ENCODE data around the gene RGL1. TPM values are rescaled to one million over a fixed set of nuclear protein-coding genes. Genes with fewer than 3 reads are reported as not detected.

The RGL1 gene
- total RNA-seq, 1 donor from 2014 or later = 28.2 TPM

GRCh38 chr1:183891158-183891856, 86.4 kb downstream of the RGL1 start:
- H3K36me3 ChIP-seq (ENCODE audit: control insufficient read depth in 3 of 3, insufficient read depth in 3 of 3, low read length in 3 of 3) = peaks cover 0 to 5% (median 2%) of the 10 kb centered on the region in 3 donors
- H3K4me1 ChIP-seq (ENCODE audit: control insufficient read depth in 3 of 3, insufficient read depth in 3 of 3, low read length in 3 of 3) = peaks cover 16 to 26% (median 24%) of the 10 kb centered on the region in 3 donors
- no peak overlapping the region for H3K27ac ChIP-seq (ENCODE audit: low read depth, low read length)
- no peak overlapping the region for H3K4me3 ChIP-seq (ENCODE audit: low read length in 3 of 3)
- no peaks in the 10 kb centered on the region for H3K27me3 ChIP-seq (ENCODE audit: control insufficient read depth in 3 of 3, insufficient read depth in 3 of 3, low read length in 3 of 3)
- no peaks in the 10 kb centered on the region for H3K9me3 ChIP-seq (ENCODE audit: control insufficient read depth in 3 of 3, low read length in 3 of 3)
- H3K9ac ChIP-seq (ENCODE audit: low read depth in 1 of 3, low read length in 3 of 3) = no peak overlapping the region

- Histone ChIP-seq H3K9me3 (ENCODE audit: control insufficient read depth in 3 of 3, low read length in 3 of 3) (no peaks in the 10 kb centered on the region), H3K36me3 (ENCODE audit: control insufficient read depth in 3 of 3, insufficient read depth in 3 of 3, low read length in 3 of 3) (peaks cover 0 to 12% (median 2%) of the 10 kb centered on the region in 3 donors), H3K4me3 (ENCODE audit: low read length in 3 of 3) (no peak overlapping the region), H3K27me3 (ENCODE audit: control insufficient read depth in 3 of 3, insufficient read depth in 3 of 3, low read length in 3 of 3) (no peaks in the 10 kb centered on the region), H3K27ac (ENCODE audit: low read depth, low read length) (no peak overlapping the region), H3K9ac (ENCODE audit: low read depth in 1 of 3, low read length in 3 of 3) (no peak overlapping the region), H3K4me1 (ENCODE audit: control insufficient read depth in 3 of 3, insufficient read depth in 3 of 3, low read length in 3 of 3) (peaks cover 16 to 23% (median 22%) of the 10 kb centered on the region in 3 donors)
These were observed 87.5 kb downstream of the RGL1 start for GRCh38 chr1:183892351-183892793.

GRCh38 chr1:183893561-183894289, 88.8 kb downstream of the RGL1 start:
- Histone ChIP-seq H3K36me3 (ENCODE audit: control insufficient read depth in 3 of 3, insufficient read depth in 3 of 3, low read length in 3 of 3) (peaks cover 0 to 23% (median 0%) of the 10 kb centered on the region in 3 donors), H3K9ac (ENCODE audit: low read depth in 1 of 3, low read length in 3 of 3) (no peak overlapping the region), H3K27me3 (ENCODE audit: control insufficient read depth in 3 of 3, insufficient read depth in 3 of 3, low read length in 3 of 3) (no peaks in the 10 kb centered on the region), H3K4me1 (ENCODE audit: control insufficient read depth in 3 of 3, insufficient read depth in 3 of 3, low read length in 3 of 3) (peaks cover 11 to 16% (median 16%) of the 10 kb centered on the region in 3 donors), H3K9me3 (ENCODE audit: control insufficient read depth in 3 of 3, low read length in 3 of 3) (no peaks in the 10 kb centered on the region), H3K4me3 (ENCODE audit: low read length in 3 of 3) (no peak overlapping the region), H3K27ac (ENCODE audit: low read depth, low read length) (peak overlapping the region; percentile 10)

GRCh38 chr1:183894290-183894565, 89.3 kb downstream of the RGL1 start:
- Histone ChIP-seq H3K36me3 (ENCODE audit: control insufficient read depth in 3 of 3, insufficient read depth in 3 of 3, low read length in 3 of 3) (peaks cover 0 to 24% (median 0%) of the 10 kb centered on the region in 3 donors), H3K27ac (ENCODE audit: low read depth, low read length) (no peak overlapping the region), H3K9ac (ENCODE audit: low read depth in 1 of 3, low read length in 3 of 3) (no peak overlapping the region), H3K27me3 (ENCODE audit: control insufficient read depth in 3 of 3, insufficient read depth in 3 of 3, low read length in 3 of 3) (no peaks in the 10 kb centered on the region), H3K4me1 (ENCODE audit: control insufficient read depth in 3 of 3, insufficient read depth in 3 of 3, low read length in 3 of 3) (peaks cover 9 to 16% (median 14%) of the 10 kb centered on the region in 3 donors), H3K9me3 (ENCODE audit: control insufficient read depth in 3 of 3, low read length in 3 of 3) (no peaks in the 10 kb centered on the region), H3K4me3 (ENCODE audit: low read length in 3 of 3) (no peak overlapping the region)

- H3K9ac ChIP-seq (ENCODE audit: low read depth in 1 of 3, low read length in 3 of 3) = no peak overlapping the region
- H3K27ac ChIP-seq (ENCODE audit: low read depth, low read length) = peak overlapping the region; percentile 15
- no peaks in the 10 kb centered on the region for H3K27me3 ChIP-seq (ENCODE audit: control insufficient read depth in 3 of 3, insufficient read depth in 3 of 3, low read length in 3 of 3)
- peaks cover 8 to 14% (median 14%) of the 10 kb centered on the region in 3 donors for H3K4me1 ChIP-seq (ENCODE audit: control insufficient read depth in 3 of 3, insufficient read depth in 3 of 3, low read length in 3 of 3)
- peaks cover 0 to 35% (median 0%) of the 10 kb centered on the region in 3 donors for H3K36me3 ChIP-seq (ENCODE audit: control insufficient read depth in 3 of 3, insufficient read depth in 3 of 3, low read length in 3 of 3)
- no peaks in the 10 kb centered on the region for H3K9me3 ChIP-seq (ENCODE audit: control insufficient read depth in 3 of 3, low read length in 3 of 3)
- H3K4me3 ChIP-seq (ENCODE audit: low read length in 3 of 3) = no peak overlapping the region
These were observed 91.6 kb downstream of the RGL1 start for GRCh38 chr1:183896466-183897048.

GRCh38 chr1:183898001-183898396, 93.1 kb downstream of the RGL1 start:
- Histone ChIP-seq H3K27me3 (ENCODE audit: control insufficient read depth in 3 of 3, insufficient read depth in 3 of 3, low read length in 3 of 3) (no peaks in the 10 kb centered on the region), H3K27ac (ENCODE audit: low read depth, low read length) (no peak overlapping the region), H3K4me1 (ENCODE audit: control insufficient read depth in 3 of 3, insufficient read depth in 3 of 3, low read length in 3 of 3) (peaks cover 8 to 11% (median 9%) of the 10 kb centered on the region in 3 donors), H3K4me3 (ENCODE audit: low read length in 3 of 3) (no peak overlapping the region), H3K36me3 (ENCODE audit: control insufficient read depth in 3 of 3, insufficient read depth in 3 of 3, low read length in 3 of 3) (peaks cover 0 to 31% (median 0%) of the 10 kb centered on the region in 3 donors), H3K9me3 (ENCODE audit: control insufficient read depth in 3 of 3, low read length in 3 of 3) (no peaks in the 10 kb centered on the region), H3K9ac (ENCODE audit: low read depth in 1 of 3, low read length in 3 of 3) (no peak overlapping the region)

- no peak overlapping the region for H3K9ac ChIP-seq (ENCODE audit: low read depth in 1 of 3, low read length in 3 of 3)
- H3K9me3 ChIP-seq (ENCODE audit: control insufficient read depth in 3 of 3, low read length in 3 of 3) = no peaks in the 10 kb centered on the region
- H3K4me1 ChIP-seq (ENCODE audit: control insufficient read depth in 3 of 3, insufficient read depth in 3 of 3, low read length in 3 of 3) = peaks cover 4 to 11% (median 5%) of the 10 kb centered on the region in 3 donors
- H3K27me3 ChIP-seq (ENCODE audit: control insufficient read depth in 3 of 3, insufficient read depth in 3 of 3, low read length in 3 of 3) = no peaks in the 10 kb centered on the region
- no peak overlapping the region for H3K4me3 ChIP-seq (ENCODE audit: low read length in 3 of 3)
- H3K36me3 ChIP-seq (ENCODE audit: control insufficient read depth in 3 of 3, insufficient read depth in 3 of 3, low read length in 3 of 3) = peaks cover 0 to 31% (median 0%) of the 10 kb centered on the region in 3 donors
- no peak overlapping the region for H3K27ac ChIP-seq (ENCODE audit: low read depth, low read length)
These were observed 93.7 kb downstream of the RGL1 start for GRCh38 chr1:183898610-183899009.

GRCh38 chr1:183901748-183902330, 96.9 kb downstream of the RGL1 start:
- no peaks in the 10 kb centered on the region for H3K9me3 ChIP-seq (ENCODE audit: control insufficient read depth in 3 of 3, low read length in 3 of 3)
- H3K9ac ChIP-seq (ENCODE audit: low read depth in 1 of 3, low read length in 3 of 3) = no peak overlapping the region
- H3K36me3 ChIP-seq (ENCODE audit: control insufficient read depth in 3 of 3, insufficient read depth in 3 of 3, low read length in 3 of 3) = peaks cover 0 to 39% (median 4%) of the 10 kb centered on the region in 3 donors
- no peak overlapping the region for H3K4me3 ChIP-seq (ENCODE audit: low read length in 3 of 3)
- H3K27me3 ChIP-seq (ENCODE audit: control insufficient read depth in 3 of 3, insufficient read depth in 3 of 3, low read length in 3 of 3) = no peaks in the 10 kb centered on the region
- H3K4me1 ChIP-seq (ENCODE audit: control insufficient read depth in 3 of 3, insufficient read depth in 3 of 3, low read length in 3 of 3) = peaks cover 0 to 3% (median 0%) of the 10 kb centered on the region in 3 donors
- H3K27ac ChIP-seq (ENCODE audit: low read depth, low read length) = peak overlapping the region; percentile 46

- no peaks in the 10 kb centered on the region for H3K9me3 ChIP-seq (ENCODE audit: control insufficient read depth in 3 of 3, low read length in 3 of 3)
- no peak overlapping the region for H3K9ac ChIP-seq (ENCODE audit: low read depth in 1 of 3, low read length in 3 of 3)
- H3K27me3 ChIP-seq (ENCODE audit: control insufficient read depth in 3 of 3, insufficient read depth in 3 of 3, low read length in 3 of 3) = no peaks in the 10 kb centered on the region
- H3K36me3 ChIP-seq (ENCODE audit: control insufficient read depth in 3 of 3, insufficient read depth in 3 of 3, low read length in 3 of 3) = peaks cover 0 to 41% (median 4%) of the 10 kb centered on the region in 3 donors
- H3K4me3 ChIP-seq (ENCODE audit: low read length in 3 of 3) = no peak overlapping the region
- no peak overlapping the region for H3K27ac ChIP-seq (ENCODE audit: low read depth, low read length)
- no peaks in the 10 kb centered on the region for H3K4me1 ChIP-seq (ENCODE audit: control insufficient read depth in 3 of 3, insufficient read depth in 3 of 3, low read length in 3 of 3)
These were observed 98.2 kb downstream of the RGL1 start for GRCh38 chr1:183903101-183903500.
